ENCODE data around the gene SMIM9. TPM values are rescaled to one million over a fixed set of nuclear protein-coding genes. Genes with fewer than 3 reads are reported as not detected.

SMIM9 gene
- total RNA-seq, 4 donors from 2014 or later: not detected

- 70% methylated on average over 1 of the region's 1 CpG for WGBS
- Histone ChIP-seq H3K9me3 (no peaks in the 10 kb centered on the region), H3K4me1 (no peaks in the 10 kb centered on the region), H3K4me3 (no peak overlapping the region), H3K27ac (no peak overlapping the region), H3K27me3 (no peaks in the 10 kb centered on the region), H3K36me3 (no peaks in the 10 kb centered on the region)
- no peak for TF ChIP-seq CTCF (IDR thresholded peaks at IDR 0.05)
- TF ChIP-seq EP300 (IDR thresholded peaks at IDR 0.05): no peak
- TF ChIP-seq POLR2AphosphoS5 (IDR thresholded peaks at IDR 0.05): no peak
- no peak for TF ChIP-seq POLR2A (IDR thresholded peaks at IDR 0.05)
- DNase-seq (ENCODE audit: low spot score in 2 of 2): no peak
These were observed 1.7 kb upstream of the SMIM9 start for GRCh38 chrX:154836163-154836562.

GRCh38 chrX:154833746-154834274 lies 652 bp downstream of the SMIM9 start:
- Histone ChIP-seq H3K4me1 (no peaks in the 10 kb centered on the region), H3K4me3 (no peak overlapping the region), H3K27me3 (no peaks in the 10 kb centered on the region), H3K27ac (no peak overlapping the region), H3K36me3 (no peaks in the 10 kb centered on the region), H3K9me3 (no peaks in the 10 kb centered on the region)
- TF ChIP-seq CTCF (IDR thresholded peaks at IDR 0.05) (no peak), POLR2A (IDR thresholded peaks at IDR 0.05) (no peak), POLR2AphosphoS5 (IDR thresholded peaks at IDR 0.05) (no peak), EP300 (IDR thresholded peaks at IDR 0.05) (no peak)
- WGBS: 78% methylated on average over 3 of the region's 3 CpGs
- DNase-seq (ENCODE audit: low spot score in 2 of 2): no peak

DNA sequence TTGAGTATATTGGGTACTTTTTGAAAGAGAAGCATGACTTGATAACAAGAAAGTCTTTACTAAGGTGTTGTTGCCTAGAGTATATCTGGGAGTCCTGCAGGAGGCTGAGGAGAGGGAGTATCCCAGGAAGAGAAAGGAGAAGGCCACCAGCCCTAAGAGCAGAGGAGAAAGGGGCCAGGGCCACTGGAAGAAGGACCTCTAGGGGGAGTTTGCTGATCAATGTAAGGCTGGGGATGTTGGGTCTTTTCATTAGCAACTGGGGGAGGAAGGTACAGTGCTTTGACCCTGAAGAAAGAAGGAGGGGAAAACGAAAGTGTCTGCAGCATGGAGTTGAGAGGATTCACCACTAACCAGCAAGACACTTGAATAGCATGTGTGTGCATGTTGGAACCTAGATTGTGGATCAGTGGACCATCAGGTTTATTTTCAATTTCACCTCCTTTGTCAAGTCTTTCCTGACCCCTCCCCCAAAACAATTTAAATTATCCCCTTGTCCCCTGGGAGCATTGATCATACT lies 4.5 kb downstream of the SMIM9 start:
- Histone ChIP-seq H3K27ac (no peak overlapping the region), H3K4me1 (no peaks in the 10 kb centered on the region), H3K36me3 (no peaks in the 10 kb centered on the region), H3K9me3 (no peaks in the 10 kb centered on the region), H3K4me3 (no peak overlapping the region), H3K27me3 (no peaks in the 10 kb centered on the region)
- whole genome bisulfite sequencing: 14% methylated on average over 1 of the region's 1 CpG
- TF ChIP-seq EP300 (IDR thresholded peaks at IDR 0.05) (no peak), POLR2AphosphoS5 (IDR thresholded peaks at IDR 0.05) (no peak), POLR2A (IDR thresholded peaks at IDR 0.05) (no peak), CTCF (IDR thresholded peaks at IDR 0.05) (no peak)
- no peak for DNase-seq (ENCODE audit: low spot score in 2 of 2)

- no peak overlapping the region for H3K27ac ChIP-seq
- no peaks in the 10 kb centered on the region for H3K36me3 ChIP-seq
- no peak for TF ChIP-seq POLR2A (IDR thresholded peaks at IDR 0.05)
- TF ChIP-seq EP300 (IDR thresholded peaks at IDR 0.05): no peak
- no peak for TF ChIP-seq CTCF (IDR thresholded peaks at IDR 0.05)
- TF ChIP-seq POLR2AphosphoS5 (IDR thresholded peaks at IDR 0.05): no peak
- no peaks in the 10 kb centered on the region for H3K27me3 ChIP-seq
- no peaks in the 10 kb centered on the region for H3K9me3 ChIP-seq
- no peak for DNase-seq (ENCODE audit: low spot score in 2 of 2)
- H3K4me1 ChIP-seq: no peaks in the 10 kb centered on the region
- no peak overlapping the region for H3K4me3 ChIP-seq
These were observed 5.3 kb downstream of the SMIM9 start for GRCh38 chrX:154829134-154829533.

DNA sequence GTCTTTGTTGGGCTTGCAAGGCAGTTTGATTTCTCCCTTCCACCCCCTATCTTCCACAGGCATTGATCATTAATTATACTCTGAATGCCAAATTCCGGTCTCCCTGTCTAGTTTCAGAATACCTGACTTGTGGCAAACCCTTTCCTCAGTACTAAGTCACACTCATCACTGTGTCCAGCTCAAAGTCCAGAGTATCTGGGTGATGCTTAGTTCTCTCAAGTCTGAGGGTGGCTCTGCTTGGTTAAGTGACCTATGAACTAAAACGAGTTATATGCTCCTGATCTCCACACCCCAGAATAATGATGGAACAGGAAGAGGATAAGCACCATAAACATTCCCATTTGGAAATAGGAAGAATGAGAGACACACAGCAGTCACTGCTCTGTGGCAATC lies 6.5 kb downstream of the SMIM9 start:
- no peak overlapping the region for H3K4me3 ChIP-seq
- no peaks in the 10 kb centered on the region for H3K4me1 ChIP-seq
- no peak for DNase-seq (ENCODE audit: low spot score in 2 of 2)
- TF ChIP-seq EP300 (IDR thresholded peaks at IDR 0.05) (no peak), POLR2AphosphoS5 (IDR thresholded peaks at IDR 0.05) (no peak), POLR2A (IDR thresholded peaks at IDR 0.05) (no peak), CTCF (IDR thresholded peaks at IDR 0.05) (no peak)
- H3K27ac ChIP-seq: no peak overlapping the region
- no peaks in the 10 kb centered on the region for H3K27me3 ChIP-seq
- WGBS: 84% methylated on average over 2 of the region's 2 CpGs
- no peaks in the 10 kb centered on the region for H3K9me3 ChIP-seq
- no peaks in the 10 kb centered on the region for H3K36me3 ChIP-seq

All from suprapubic skin (tissue), 4 donors.